Renal cortex interstitium (tissue), 11 donors: ENCODE results near the gene FHL5. TPM values are rescaled to one million over a fixed set of nuclear protein-coding genes. Genes with fewer than 3 reads are reported as not detected.
"Not testable (repeated sequence)": the region's sequence is repeated elsewhere in the genome, so short reads cannot be mapped to it uniquely, and the experiment has no call there.

ENCODE experiments used
- DNase-seq, 11 donors: peaks; one replicate each; pipeline ENCODE4 v3.0.0-alpha.2; 2013; ENCODE audit warnings: low read depth in 9 of 11, low spot score in 4 of 11; ENCODE audit errors: extremely low read depth in 1 of 11
- polyA plus RNA-seq, 3 donors: library from polyadenylated mRNA; unstranded; fragments of 120-200 nt; gene quantifications; one replicate each; pipeline ENCODE4 v1.2.1, GENCODE V29; 2013; ENCODE audit not compliant: insufficient read length in 3 of 3

The FHL5 gene
- polyA plus RNA-seq, 3 donors, result 0.13 to 0.28 (median 0.27) TPM

GRCh38 chr6:96582436-96582835, 19.5 kb downstream of the FHL5 start:
- DNase-seq, result peak in 9 of 11 donors; percentile 7 to 27 (median 14)

- DNase-seq, result no peak
Measured at GRCh38 chr6:96604420-96604819, 41.5 kb downstream of the FHL5 start.

GRCh38 chr6:96608074-96608473, 45.1 kb downstream of the FHL5 start:
- DNase-seq, result no peak

DNA sequence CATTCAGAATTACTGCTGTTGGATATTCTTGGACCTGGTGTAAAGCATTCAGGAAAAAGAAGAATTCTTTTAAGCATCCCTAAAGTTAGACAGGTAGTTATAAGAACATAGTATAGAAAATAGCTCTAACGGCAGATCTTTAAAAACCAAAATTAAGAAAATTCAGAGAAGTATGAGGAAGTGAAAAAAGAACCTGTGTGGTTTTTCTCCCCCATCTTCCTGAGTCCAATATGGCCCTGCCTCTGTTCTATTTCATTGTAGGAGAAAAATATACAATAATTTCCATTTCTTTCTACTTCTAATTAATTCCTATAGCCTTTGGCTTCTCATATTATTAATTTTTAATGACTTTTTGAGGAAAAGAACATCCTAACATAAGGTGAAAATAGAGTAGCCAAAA, 47.1 kb downstream of the FHL5 start:
- DNase-seq, result no peak

DNA sequence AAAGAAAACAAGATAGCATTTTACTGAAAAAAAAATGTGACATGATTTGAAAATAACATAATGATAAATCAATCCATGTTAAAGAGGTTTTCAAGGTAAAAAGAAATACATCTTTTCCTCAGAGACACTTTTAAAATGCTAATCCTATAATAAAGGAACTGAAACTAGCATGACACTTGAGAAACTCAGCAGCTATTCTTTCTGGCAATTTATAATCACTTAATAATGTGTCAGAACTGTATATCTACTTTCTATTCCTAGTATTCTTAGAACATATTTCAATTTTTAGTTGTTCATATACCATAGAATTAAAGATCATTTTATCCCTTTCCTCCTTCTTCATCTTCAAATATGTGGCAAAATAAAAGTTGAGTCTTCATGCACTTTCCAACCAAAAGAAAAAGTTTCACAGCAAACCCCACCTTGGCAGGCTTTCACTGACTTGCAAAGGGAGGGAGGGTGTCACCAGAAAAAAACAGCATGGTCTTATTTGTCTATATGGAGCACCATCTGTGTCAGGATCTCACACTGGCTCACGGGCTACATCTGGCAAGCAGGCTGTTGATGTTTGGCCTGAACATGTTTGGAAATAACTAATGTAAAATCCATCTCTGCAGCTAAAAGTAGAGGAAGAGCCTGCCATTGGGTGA, 48.5 kb downstream of the FHL5 start:
- no peak for DNase-seq

GRCh38 chr6:96613291-96613999, 50.5 kb downstream of the FHL5 start:
- DNase-seq, result no peak

DNA sequence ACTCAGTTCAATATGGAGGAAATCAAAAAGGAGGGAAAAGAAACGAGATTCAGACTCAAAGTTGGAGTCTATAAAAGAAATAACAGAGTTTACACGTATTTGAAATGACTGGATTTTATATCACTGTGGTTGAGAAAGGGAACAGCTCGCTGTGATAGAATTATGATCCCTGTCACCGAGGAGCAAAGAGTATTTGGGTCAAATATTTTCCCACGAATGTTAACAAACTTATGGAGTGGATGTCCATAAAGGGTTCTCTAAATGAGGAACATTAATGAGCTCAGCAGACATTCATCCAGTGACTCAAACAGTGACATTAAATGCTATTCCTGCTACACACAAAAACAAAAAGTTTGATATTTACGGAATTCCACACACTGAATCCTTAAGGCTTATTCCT, 57.9 kb downstream of the FHL5 start:
- DNase-seq, result no peak

DNA sequence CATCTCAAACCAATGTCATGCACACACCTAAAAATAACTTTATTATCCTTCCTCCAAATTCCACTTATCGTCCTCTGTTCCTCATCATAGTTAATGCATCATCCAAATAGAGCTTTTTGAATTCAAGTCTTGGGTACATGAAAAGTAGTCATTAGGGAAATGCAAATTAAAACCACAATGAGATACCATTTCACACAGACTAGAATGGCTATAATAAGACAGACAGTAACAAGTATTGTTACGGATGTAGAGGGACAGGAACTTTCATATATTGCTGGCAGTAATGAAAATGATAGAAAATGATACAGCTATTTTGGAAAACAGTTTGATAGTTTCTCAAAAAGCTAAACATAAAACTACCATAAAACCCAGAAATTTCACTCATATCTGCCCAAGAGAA, 59.1 kb downstream of the FHL5 start:
- no peak for DNase-seq

GRCh38 chr6:96624957-96625356, 62.0 kb downstream of the FHL5 start:
- no peak for DNase-seq

GRCh38 chr6:96626759-96627364, 63.9 kb downstream of the FHL5 start:
- peak in 5 of 11 donors; percentile 13 to 46 (median 19) for DNase-seq

GRCh38 chr6:96631248-96631647, 68.3 kb downstream of the FHL5 start:
- peak in 3 of 11 donors; percentile 7 to 26 (median 25) for DNase-seq

DNA sequence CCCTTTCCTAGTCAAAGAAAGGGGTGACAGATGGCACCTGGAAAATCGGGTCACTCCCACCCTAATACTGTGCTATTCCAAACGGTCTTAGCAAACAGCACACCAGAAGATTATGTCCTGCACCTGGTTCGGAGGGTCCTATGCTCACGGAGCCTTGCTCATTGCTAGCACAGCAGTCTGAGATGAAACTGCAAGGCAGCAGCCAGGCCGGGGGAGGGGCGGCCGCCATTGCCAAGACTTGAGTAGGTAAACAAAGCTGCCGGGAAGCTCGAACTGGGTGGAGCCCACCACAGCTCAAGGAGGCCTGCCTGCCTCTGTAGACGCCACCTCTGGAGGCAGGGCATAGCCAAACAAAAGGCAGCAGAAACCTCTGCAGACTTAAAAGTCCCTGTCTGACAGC, 75.1 kb downstream of the FHL5 start:
- DNase-seq, result not testable (repeated sequence)

- no peak for DNase-seq
Measured at GRCh38 chr6:96645106-96645505, 82.2 kb downstream of the FHL5 start.

DNA sequence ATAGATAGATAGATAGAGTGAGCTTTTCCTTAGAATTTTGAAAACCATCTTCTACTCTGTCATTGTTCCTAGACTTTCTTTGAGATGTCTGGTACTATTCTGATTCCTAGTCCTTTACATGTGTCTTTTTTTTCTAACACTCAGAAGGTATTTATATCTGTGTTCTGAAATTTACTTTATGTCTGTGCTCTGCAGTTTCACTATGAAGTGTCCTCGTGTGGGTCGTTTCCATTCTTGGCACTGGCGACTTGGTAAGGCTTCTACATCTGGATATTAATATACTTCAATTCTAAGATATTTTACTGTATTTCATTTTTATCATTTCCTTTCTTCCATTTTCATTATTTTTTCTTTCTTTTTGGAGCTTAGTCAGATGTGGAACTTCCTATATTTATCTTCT, 87.0 kb downstream of the FHL5 start:
- no peak for DNase-seq

GRCh38 chr6:96651816-96652215, 88.9 kb downstream of the FHL5 start:
- no peak for DNase-seq

DNA sequence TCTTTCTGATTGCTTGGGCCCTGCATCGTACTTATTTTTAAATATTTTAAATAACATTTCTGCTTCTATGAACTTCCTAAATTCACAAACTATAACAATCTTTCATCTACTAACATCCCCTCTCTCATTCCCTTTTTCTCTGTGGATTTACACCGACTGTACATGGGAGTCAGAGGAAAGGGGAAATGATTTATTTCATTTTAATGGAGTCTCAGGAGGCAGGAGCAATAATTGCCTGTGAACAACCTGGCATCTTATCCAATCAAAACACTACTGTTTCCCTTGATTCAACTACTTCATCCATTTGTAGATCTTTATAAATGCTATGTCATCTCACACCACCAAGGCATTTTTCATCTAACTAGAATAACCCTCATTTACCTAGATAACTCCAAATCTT, 89.6 kb downstream of the FHL5 start:
- no peak for DNase-seq

GRCh38 chr6:96653181-96653580, 90.3 kb downstream of the FHL5 start:
- DNase-seq, result no peak

- DNase-seq, result no peak
Measured at GRCh38 chr6:96656567-96656966, 93.6 kb downstream of the FHL5 start.

DNA sequence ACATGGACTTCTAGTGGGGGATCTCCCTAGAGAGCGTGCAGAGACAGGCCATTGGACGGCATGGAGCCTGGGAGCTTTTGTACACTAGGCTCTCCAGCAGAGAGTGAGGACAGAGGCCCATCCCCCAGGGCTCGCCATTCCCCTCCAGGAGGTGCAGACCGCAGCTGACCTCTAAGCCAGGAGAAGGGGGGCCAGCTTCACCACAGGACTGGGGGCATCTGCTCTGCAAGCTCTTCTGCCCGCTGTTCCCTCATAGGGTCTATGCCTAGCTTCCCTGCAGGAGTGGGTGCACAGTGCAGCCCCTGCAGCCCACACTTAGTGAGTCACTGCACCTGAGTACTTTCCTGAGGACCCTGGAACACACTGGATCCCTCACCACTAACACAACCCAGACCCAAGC, 94.4 kb downstream of the FHL5 start:
- no peak for DNase-seq

DNA sequence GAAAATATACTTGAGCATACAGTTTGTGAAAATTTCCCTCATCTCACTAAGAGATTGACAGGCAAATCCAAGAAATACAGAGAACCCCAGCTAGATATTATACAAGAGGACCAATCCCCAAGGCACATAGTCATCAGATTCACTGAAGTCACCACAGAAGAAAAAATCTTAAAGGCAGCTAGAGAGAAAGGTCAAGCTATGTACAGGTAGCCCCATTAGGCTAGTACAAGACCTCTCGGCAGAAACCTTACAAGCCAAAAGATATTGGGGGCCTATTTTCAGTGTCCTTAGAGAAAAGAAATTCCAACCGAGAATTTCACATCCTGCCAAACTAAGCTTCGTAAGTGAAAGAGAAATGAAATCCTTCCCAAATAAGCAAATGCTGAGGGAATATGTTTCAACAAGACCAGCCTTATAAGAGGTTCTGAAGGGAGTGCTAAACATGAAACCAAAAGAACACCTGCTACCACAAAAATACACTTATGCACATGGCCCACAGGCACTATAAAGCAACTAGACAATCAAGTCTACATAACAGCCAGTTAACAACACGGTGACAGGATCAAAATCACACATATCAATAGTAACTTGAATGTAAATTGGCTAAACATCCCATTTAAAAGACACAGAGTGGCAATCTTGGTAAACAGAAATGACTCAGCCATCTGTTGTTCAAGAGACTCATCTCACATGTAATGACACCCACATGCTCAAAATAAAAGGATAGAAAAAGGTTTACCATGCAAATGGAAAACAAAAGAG, 96.3 kb downstream of the FHL5 start:
- no peak for DNase-seq
